ENCODE results near the gene RMND5B. TPM values are rescaled to one million over a fixed set of nuclear protein-coding genes. Genes with fewer than 3 reads are reported as not detected.

Gene RMND5B
- total RNA-seq, 1 donor from 2014 or later = 22.9 TPM

DNA sequence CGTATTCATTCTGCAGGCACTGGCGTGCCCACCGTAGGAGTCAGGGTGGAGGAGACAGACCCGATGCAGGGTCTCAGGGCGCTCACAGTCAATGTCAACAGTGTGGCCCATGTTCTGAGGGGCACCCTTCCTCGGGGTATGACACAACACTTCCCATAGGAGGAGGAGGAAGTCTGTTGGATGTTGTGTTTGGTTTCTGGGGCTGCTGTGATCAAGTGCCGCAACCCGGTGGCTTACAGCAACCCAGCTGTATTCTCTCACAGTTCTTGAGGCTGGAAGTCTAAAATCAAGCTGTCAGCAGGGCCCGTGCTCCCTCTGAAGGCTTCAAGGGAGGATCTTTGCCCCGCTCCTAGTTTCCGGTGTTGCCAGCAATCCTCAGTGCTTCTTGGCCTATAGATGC lies 67.9 kb downstream of the RMND5B start:
- DNase-seq (ENCODE audit: low spot score) (no peak), ATAC-seq (no peak)

DNA sequence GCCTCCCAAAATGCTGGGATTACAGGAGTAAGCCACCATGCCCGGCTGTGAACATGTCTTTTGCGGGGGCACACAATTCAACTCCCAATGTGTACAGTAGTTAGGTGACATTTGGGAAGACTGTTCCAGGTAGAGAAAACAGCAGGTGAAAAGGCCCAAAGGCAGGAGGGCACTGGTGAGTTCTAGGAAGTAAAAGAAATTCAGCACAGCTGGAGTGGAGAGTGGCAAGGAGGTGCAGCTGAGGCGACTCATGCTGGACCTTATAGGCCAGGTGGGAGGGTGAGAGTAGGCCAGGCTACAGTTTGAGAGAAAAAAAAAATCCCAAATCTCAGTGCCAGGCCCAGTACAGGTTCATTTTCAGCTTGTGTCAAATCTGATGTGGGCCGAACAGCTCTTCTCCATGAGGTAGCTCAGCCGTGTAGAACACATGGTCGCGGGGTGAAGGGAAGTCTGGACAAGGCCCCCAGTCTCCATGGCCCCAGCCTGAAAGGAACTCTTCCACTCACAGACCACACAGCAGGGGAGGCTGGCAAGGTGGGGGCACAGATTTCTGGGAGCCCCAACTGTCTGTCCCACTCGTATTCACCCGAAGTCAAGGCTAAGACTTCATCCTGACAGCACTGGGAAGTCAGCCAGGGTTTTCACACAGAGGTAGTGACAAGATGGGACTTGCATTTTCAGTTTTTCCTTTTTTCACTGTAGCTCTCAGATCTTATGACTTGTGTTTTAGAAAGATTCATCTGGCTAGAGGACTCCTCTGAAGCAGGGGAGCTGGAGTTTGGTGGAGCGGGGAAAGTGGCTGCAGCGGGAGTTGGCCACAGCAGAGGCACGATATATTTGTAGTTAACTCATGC lies 69.0 kb downstream of the RMND5B start:
- ATAC-seq = no peak
- DNase-seq (ENCODE audit: low spot score) = no peak

Other genes starting within 250 kb of the RMND5B start
- gene PROP1, start 134.8 kb upstream of the RMND5B start, total RNA-seq = not detected
- gene N4BP3, start 17.5 kb upstream of the RMND5B start, total RNA-seq = 0.13 TPM
- gene NHP2, start 22.9 kb downstream of the RMND5B start, total RNA-seq = 45.6 TPM
- gene GMCL2, start 56.4 kb downstream of the RMND5B start, total RNA-seq = not detected
- gene HNRNPAB, start 73.5 kb downstream of the RMND5B start, total RNA-seq = 56.1 TPM
- gene PHYKPL, start 101.8 kb downstream of the RMND5B start, total RNA-seq = 74.1 TPM

Measured in left lobe of liver (tissue), 2 donors.